HG03342 (cell line): Measurements from ENCODE around the gene ZC3H18.
A peak's percentile ranks its signal among the peaks of the same experiment; 100 is the strongest.

Experiments used
- ATAC-seq: cut with Tn5 transposase; IDR thresholded peaks from one replicate; pipeline ENCODE4 v1.9.1; 2021; ENCODE audit warnings: mild to moderate bottlenecking, moderate library complexity; ENCODE audit not compliant: unreplicated experiment

The ZC3H18 gene

GRCh38 chr16:88548985-88549384, 21.2 kb upstream of the ZC3H18 start:
- ATAC-seq, result no peak

GRCh38 chr16:88549671-88550245, 20.4 kb upstream of the ZC3H18 start:
- ATAC-seq, result no peak

GRCh38 chr16:88550246-88550661, 19.9 kb upstream of the ZC3H18 start:
- no peak for ATAC-seq

DNA sequence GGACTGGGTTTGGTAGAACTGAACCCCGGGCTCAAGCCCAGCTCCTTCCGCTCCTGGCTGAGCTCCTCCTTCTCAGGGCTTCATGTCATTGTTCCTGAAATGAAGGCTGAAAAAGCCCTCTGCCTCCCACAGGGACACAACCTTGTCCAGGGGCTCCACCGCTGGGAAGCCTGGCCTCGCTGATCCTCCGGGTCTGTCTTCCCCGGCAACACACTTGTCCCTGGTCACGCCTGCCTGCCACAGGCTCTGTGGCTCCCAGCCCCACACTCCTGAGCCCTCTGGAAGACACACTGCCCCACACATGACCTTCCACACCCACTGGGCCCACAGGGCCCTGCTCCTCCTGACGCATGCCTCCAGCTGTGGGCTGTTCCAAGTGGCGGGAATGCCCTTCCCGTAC, 18.0 kb upstream of the ZC3H18 start:
- ATAC-seq, result no peak

DNA sequence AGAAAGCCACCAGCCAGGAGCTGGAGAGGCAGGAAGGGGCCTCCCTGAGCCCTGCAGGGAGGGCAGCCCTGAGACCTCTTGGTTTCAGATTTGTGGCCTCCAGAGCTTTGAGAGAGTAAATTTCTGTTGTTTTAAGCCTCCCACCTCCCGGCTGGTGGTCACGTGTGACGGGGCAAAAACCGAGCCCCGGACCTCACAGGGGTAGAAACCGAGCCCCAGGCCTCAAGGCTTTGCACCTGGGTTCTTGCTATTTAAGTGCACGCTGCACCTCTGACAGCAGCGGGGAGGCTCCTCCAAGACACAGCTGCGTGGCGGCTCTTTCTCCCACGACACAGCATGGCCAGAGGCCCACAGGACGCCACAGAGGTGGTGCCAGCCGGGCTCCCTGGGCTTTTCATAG, 17.4 kb upstream of the ZC3H18 start:
- no peak for ATAC-seq

DNA sequence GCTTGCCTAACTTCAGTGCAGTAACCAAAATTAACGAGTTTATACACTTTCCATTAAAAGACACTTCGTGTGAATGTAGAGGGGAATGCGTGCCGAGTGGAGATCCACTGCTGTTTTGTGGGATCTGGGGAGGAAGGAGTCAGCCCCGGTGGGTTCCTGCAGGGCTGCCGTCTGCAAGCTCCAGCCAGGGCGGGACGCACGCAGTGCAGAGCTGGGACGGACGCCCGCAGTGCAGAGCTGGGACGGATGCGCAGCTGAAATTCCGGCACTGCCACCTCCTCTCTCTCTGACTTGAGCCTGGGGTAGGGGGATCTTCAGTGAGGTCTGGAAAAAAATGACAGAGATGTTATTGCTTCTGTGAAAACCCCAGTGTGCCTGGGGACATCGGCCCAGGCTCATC, 16.5 kb upstream of the ZC3H18 start:
- ATAC-seq, result no peak

DNA sequence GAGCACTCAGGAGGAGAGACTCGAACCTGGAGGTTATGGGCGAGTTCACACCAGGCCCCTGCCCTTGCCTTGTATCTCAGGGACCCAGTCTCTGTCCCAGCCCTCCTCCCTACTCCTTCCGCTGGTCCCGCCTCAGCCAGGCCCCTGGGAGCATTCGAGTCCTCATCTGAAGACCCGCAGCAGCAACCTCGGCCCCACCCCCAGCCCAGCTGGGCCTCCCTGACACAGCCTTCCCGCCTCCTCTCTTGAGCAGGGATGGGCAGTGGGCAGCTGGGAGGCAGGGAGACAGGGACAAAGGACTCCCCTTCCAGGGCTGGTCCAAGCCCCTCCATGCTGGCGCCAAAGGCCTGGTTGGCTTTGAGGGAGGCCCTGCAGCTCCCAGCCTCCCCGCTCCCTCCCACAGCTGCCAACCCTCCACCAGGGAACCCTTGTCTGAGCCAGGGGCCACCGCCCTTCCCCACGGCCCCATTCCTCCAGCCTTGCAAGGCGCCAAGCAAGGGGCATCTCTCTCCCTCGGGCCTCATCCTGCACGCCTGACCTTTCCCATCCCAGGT, 15.4 kb upstream of the ZC3H18 start:
- ATAC-seq, result no peak

- ATAC-seq, result no peak
Observed at GRCh38 chr16:88556294-88556988, 13.8 kb upstream of the ZC3H18 start.

DNA sequence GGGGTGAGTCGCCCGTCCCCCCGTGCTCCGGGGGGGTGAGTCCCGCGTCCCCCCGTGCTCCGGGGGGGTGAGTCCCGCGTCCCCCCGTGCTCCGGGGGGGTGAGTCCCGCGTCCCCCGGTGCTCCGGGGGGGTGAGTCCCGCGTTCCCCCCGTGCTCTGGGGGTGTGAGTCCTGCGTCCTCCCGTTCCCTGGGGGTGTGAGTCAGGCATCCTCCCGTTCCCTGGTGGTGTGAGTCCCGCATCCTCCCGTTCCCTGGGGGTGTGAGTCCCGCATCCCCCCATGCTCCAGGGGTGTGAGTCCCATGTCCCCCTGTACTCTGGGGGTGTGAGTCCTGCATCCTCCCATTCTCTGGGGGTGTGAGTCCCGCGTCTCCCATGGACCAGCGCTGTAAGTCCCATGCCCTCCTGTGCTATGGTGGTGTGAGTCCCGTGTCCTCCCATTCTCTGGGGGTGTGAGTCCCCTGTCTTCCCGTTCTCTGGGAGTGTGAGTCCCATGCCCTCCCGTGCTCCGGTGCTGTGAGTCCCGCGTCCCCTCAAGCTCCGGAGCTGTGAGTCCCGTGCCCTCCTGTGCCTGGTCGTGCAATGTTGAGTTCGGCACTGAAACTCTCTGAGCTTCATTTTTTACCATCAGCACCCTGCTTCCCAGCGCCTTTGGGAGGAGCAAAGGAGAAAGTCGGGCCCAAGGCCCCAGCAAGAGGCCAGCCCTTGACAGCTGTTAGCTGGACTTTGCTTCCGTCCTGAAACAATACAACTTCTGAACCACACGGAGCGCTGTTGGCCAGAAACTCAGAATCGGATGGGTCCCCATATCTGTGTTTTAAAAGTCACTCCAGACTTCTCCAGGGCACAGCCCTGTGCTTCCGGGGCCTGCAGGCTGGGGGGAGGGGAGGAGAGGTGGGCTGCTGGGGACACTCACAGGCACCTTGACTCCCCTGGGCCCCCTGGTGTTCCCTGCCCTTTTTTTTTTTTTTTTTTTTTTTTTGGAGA, 11.5 kb upstream of the ZC3H18 start:
- ATAC-seq, result no peak

DNA sequence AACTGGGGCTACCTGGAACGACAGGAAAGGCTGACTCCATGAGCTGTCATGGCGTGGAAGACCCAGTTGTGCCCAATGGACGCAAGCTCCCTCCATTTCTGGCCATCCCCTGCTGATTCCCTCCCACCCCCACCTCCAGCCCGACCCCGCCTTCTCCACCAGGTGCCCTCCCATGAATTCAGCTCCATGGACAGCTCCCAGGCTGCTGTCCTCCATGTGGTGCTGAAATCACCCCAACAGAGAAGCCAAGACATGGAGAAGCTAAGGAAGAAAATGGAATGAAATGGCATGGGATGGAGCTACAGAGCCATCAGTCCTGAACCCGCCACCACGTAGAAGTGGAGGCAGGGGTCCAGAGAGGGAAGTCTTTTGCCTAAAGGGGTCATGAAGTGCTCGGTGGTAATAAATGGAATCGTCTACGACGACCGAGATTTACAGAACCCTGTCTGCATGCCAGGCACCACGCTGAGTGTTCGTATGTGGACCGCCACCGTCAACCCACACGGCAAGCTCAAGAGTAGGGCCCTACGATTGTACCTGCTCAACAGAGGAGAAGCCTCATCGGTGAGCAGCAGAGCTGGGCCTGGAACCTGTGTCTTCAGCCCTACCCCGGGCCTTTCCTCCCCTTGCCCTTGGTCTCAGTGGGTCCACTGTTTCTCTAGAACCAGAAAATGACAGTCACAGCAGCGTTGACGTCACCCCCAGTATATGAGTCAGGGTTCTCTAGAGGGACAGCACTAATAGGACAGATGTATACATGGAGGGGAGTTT, 9.3 kb upstream of the ZC3H18 start:
- ATAC-seq, result no peak

- no peak for ATAC-seq
Observed at GRCh38 chr16:88561485-88562359, 8.5 kb upstream of the ZC3H18 start.

- ATAC-seq, result no peak
Observed at GRCh38 chr16:88566158-88566557, 4.0 kb upstream of the ZC3H18 start.

DNA sequence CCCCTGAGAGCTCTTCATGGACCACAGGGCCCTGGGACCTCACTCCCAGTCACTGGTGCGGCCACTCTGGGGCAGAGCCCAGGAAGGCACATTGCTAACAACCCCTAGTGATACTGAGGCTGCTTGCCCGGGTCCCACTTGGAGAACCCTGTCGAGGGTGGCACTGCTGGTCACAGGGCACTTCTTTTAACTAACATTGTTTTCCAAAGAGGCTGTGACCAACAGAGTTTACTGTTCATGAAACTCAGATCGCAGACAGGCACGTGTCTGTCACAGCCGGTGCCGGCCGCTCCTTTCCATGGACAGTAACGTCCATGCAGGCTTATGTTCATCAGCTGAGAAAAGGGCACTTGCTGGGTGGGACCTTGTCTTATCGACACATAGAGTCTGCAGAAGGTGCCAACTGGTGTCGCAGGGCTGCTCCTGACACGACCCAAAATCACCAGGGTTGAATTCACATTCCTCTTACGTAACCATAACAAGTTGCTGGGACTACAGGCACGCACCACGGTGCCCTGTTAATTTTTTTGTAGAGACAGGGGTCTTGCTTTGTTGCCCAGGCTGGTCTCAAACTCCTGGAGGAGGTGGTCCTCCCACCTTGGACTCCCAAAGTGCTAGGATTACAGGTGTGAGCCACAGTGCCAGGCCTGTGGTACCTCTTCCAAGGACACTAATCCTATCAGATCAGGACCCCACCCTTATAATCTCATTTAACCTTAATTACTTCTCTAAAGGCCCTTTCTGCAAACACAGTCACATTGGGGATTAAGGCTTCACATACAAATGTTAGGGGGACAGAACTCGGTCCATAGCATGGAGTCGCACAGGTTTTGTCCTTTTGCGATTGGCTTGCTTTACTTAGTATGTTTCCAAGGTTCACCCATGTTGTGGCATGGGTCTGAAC, 1.2 kb upstream of the ZC3H18 start:
- ATAC-seq, result no peak

DNA sequence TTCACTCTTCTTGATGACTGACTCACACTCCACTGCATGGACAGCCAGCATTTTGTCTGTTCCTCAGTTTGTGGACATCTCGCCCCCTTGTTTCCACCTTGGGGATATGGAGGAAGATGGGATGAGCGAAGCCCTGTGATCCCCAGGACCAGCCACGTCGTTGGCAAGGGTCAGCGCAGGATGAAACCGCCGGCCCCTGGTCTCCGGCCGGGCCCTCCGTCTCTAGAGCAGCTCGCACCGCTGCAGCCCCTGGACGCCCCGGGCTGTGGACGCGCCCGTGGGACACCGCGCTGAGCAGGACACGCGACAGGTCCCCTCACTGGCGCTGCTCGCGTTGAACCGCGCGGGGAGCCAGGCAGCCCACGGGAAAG, 604 bp upstream of the ZC3H18 start:
- peak; percentile 25 for ATAC-seq

- peak; percentile 24 for ATAC-seq
Observed at GRCh38 chr16:88570691-88571092, 489 bp downstream of the ZC3H18 start.

- no peak for ATAC-seq
Observed at GRCh38 chr16:88575251-88575650, 5.0 kb downstream of the ZC3H18 start.

- ATAC-seq, result no peak
Observed at GRCh38 chr16:88576307-88576706, 6.1 kb downstream of the ZC3H18 start.

GRCh38 chr16:88577166-88577565, 7.0 kb downstream of the ZC3H18 start:
- no peak for ATAC-seq
